ENCODE results near the gene CLEC16A.

Gene CLEC16A

GRCh38 chr16:11047057-11047456 is 102.7 kb downstream of the CLEC16A start:
- DNase-seq: no peak

- no peak for DNase-seq
Measured at GRCh38 chr16:11047939-11048800, 103.8 kb downstream of the CLEC16A start.

GRCh38 chr16:11049396-11050059 is 105.2 kb downstream of the CLEC16A start:
- DNase-seq: no peak

GRCh38 chr16:11050536-11050935 is 106.2 kb downstream of the CLEC16A start:
- DNase-seq: no peak

GRCh38 chr16:11050944-11051343 is 106.6 kb downstream of the CLEC16A start:
- DNase-seq: no peak

GRCh38 chr16:11051430-11051829 is 107.1 kb downstream of the CLEC16A start:
- DNase-seq: no peak

GRCh38 chr16:11051879-11052808 is 107.8 kb downstream of the CLEC16A start:
- DNase-seq: no peak

GRCh38 chr16:11053916-11054460 is 109.6 kb downstream of the CLEC16A start:
- no peak for DNase-seq

GRCh38 chr16:11056090-11056992 is 112.0 kb downstream of the CLEC16A start:
- no peak for DNase-seq

GRCh38 chr16:11056993-11057649 is 112.8 kb downstream of the CLEC16A start:
- DNase-seq: no peak

- no peak for DNase-seq
Measured at GRCh38 chr16:11057711-11058345, 113.5 kb downstream of the CLEC16A start.

GRCh38 chr16:11058832-11059231 is 114.5 kb downstream of the CLEC16A start:
- DNase-seq: no peak

- no peak for DNase-seq
Measured at GRCh38 chr16:11059588-11059987, 115.2 kb downstream of the CLEC16A start.

GRCh38 chr16:11060364-11060763 is 116.0 kb downstream of the CLEC16A start:
- DNase-seq: no peak

GRCh38 chr16:11060842-11061241 is 116.5 kb downstream of the CLEC16A start:
- no peak for DNase-seq

- DNase-seq: no peak
Measured at GRCh38 chr16:11061629-11062270, 117.4 kb downstream of the CLEC16A start.

GRCh38 chr16:11063448-11064201 is 119.3 kb downstream of the CLEC16A start:
- no peak for DNase-seq

GRCh38 chr16:11064202-11064540 is 119.8 kb downstream of the CLEC16A start:
- no peak for DNase-seq

GRCh38 chr16:11064851-11065250 is 120.5 kb downstream of the CLEC16A start:
- no peak for DNase-seq
